ENCODE results near the gene LARGE2. TPM values are rescaled to one million over a fixed set of nuclear protein-coding genes. Genes with fewer than 3 reads are reported as not detected.
A peak's percentile ranks its signal among the peaks of the same experiment; 100 is the strongest.

Gene LARGE2
- total RNA-seq, 3 donors from 2014 or later: 5.9 to 6.3 TPM; not detected in 1

- Histone ChIP-seq H3K27ac (peak overlapping the region in 1 of 2 donors; percentile 35), H3K9me3 (no peaks in the 10 kb centered on the region), H3K4me1 (no peaks in the 10 kb centered on the region), H3K27me3 (no peaks in the 10 kb centered on the region), H3K4me3 (no peak overlapping the region), H3K36me3 (no peaks in the 10 kb centered on the region)
- TF ChIP-seq, protein P1, sequence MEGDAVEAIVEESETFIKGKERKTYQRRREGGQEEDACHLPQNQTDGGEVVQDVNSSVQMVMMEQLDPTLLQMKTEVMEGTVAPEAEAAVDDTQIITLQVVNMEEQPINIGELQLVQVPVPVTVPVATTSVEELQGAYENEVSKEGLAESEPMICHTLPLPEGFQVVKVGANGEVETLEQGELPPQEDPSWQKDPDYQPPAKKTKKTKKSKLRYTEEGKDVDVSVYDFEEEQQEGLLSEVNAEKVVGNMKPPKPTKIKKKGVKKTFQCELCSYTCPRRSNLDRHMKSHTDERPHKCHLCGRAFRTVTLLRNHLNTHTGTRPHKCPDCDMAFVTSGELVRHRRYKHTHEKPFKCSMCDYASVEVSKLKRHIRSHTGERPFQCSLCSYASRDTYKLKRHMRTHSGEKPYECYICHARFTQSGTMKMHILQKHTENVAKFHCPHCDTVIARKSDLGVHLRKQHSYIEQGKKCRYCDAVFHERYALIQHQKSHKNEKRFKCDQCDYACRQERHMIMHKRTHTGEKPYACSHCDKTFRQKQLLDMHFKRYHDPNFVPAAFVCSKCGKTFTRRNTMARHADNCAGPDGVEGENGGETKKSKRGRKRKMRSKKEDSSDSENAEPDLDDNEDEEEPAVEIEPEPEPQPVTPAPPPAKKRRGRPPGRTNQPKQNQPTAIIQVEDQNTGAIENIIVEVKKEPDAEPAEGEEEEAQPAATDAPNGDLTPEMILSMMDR (IDR thresholded peaks at IDR 0.05): no peak
- TF ChIP-seq POLR2A (IDR thresholded peaks at IDR 0.05) (no peak), POLR2AphosphoS5 (IDR thresholded peaks at IDR 0.05) (no peak)
- intact Hi-C loops (cut with DNase I; ENCODE audit: low total_unique reads): no loop called here
- no peak for DNase-seq (ENCODE audit: low spot score in 2 of 2)
These were observed 39.3 kb downstream of the LARGE2 start for GRCh38 chr11:45961751-45962240.

- Histone ChIP-seq H3K27ac (peak overlapping the region; percentile 27 to 56), H3K9me3 (no peaks in the 10 kb centered on the region), H3K36me3 (no peaks in the 10 kb centered on the region), H3K4me1 (no peaks in the 10 kb centered on the region), H3K4me3 (no peak overlapping the region), H3K27me3 (no peaks in the 10 kb centered on the region)
- TF ChIP-seq, protein P1 (IDR thresholded peaks at IDR 0.05): peak; percentile 82 to 91 (median 87)
- TF ChIP-seq POLR2AphosphoS5 (IDR thresholded peaks at IDR 0.05) (peak in 1 of 3 donors; percentile 41), POLR2A (IDR thresholded peaks at IDR 0.05) (no peak)
- DNase-seq (ENCODE audit: low spot score in 2 of 2): peak; percentile 56 to 57
- intact Hi-C loops (cut with DNase I; ENCODE audit: low total_unique reads): no loop called here
These were observed 42.5 kb downstream of the LARGE2 start for GRCh38 chr11:45964911-45965389.

DNA sequence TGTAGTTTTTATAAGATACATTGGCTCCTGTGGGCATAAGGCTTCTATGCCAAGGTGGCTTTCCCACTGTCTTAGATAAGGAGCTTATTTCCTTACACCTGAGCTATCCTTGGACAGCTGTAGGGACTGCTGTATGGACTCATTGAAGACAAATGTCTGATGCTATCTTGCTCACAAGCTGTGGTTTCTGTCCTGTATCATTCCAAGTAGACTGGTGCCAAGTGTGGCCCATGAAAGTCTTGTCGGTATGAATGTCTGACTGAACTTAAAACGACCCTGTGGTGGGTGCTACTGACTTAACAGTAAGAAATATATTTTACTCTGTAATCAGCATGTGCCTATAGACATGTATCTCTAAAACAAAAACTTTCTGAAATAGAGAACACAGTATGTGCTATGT, 45.0 kb downstream of the LARGE2 start:
- no peaks in the 10 kb centered on the region for H3K4me1 ChIP-seq
- H3K27ac ChIP-seq: no peak overlapping the region
- H3K4me3 ChIP-seq: no peak overlapping the region
- no peaks in the 10 kb centered on the region for H3K9me3 ChIP-seq
- intact Hi-C loops (cut with DNase I; ENCODE audit: low total_unique reads): no loop called here
- no peak for DNase-seq (ENCODE audit: low spot score in 2 of 2)
- peaks cover 6% of the 10 kb centered on the region for H3K36me3 ChIP-seq
- no peaks in the 10 kb centered on the region for H3K27me3 ChIP-seq
- TF ChIP-seq POLR2AphosphoS5 (IDR thresholded peaks at IDR 0.05) (no peak), POLR2A (IDR thresholded peaks at IDR 0.05) (no peak)
- TF ChIP-seq, protein P1 (IDR thresholded peaks at IDR 0.05): no peak

- Histone ChIP-seq H3K27ac (no peak overlapping the region), H3K4me1 (no peaks in the 10 kb centered on the region), H3K4me3 (no peak overlapping the region), H3K27me3 (no peaks in the 10 kb centered on the region), H3K9me3 (no peaks in the 10 kb centered on the region), H3K36me3 (peaks cover 6% of the 10 kb centered on the region)
- intact Hi-C loops (cut with DNase I; ENCODE audit: low total_unique reads): no loop called here
- no peak for DNase-seq (ENCODE audit: low spot score in 2 of 2)
- TF ChIP-seq, protein P1 (IDR thresholded peaks at IDR 0.05): no peak
- TF ChIP-seq POLR2A (IDR thresholded peaks at IDR 0.05): no peak
- no peak for TF ChIP-seq POLR2AphosphoS5 (IDR thresholded peaks at IDR 0.05)
These were observed 46.4 kb downstream of the LARGE2 start for GRCh38 chr11:45968901-45969300.

DNA sequence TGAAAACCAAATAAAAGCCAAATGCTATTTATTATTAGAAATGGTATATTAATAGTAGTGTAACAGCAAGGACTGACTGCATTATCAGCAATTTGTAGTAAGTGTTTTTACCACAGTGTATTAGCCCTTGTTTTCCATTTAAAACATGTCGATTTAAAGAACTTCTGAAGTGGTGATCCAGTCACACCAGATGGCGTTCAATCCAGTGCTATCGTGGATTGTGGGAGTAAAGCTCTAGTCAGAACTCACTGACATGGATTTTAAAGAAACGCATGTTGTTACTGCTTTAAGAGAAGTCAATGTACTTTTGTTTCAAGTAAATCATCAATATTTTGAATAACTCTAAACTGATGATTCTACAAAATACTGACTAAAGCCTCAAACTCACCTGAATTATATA, 51.1 kb downstream of the LARGE2 start:
- H3K27me3 ChIP-seq: no peaks in the 10 kb centered on the region
- no peak for DNase-seq (ENCODE audit: low spot score in 2 of 2)
- H3K9me3 ChIP-seq: no peaks in the 10 kb centered on the region
- no peaks in the 10 kb centered on the region for H3K4me1 ChIP-seq
- H3K27ac ChIP-seq: no peak overlapping the region
- no peak overlapping the region for H3K4me3 ChIP-seq
- TF ChIP-seq, protein P1 (IDR thresholded peaks at IDR 0.05): no peak
- TF ChIP-seq POLR2A (IDR thresholded peaks at IDR 0.05): no peak
- TF ChIP-seq POLR2AphosphoS5 (IDR thresholded peaks at IDR 0.05): no peak
- peaks cover 6% of the 10 kb centered on the region for H3K36me3 ChIP-seq
- intact Hi-C loops (cut with DNase I; ENCODE audit: low total_unique reads): no loop called here
